Left forelimb (tissue), 1 donor: Measurements from ENCODE around the gene CHRNA7.
"Not testable (repeated sequence)": the region's sequence is repeated elsewhere in the genome, so short reads cannot be mapped to it uniquely, and the experiment has no call there.

Experiments
- DNase-seq: peaks from one replicate; pipeline ENCODE4 v3.0.0-alpha.2; 2018; ENCODE audit warnings: low spot score

Gene CHRNA7

DNA sequence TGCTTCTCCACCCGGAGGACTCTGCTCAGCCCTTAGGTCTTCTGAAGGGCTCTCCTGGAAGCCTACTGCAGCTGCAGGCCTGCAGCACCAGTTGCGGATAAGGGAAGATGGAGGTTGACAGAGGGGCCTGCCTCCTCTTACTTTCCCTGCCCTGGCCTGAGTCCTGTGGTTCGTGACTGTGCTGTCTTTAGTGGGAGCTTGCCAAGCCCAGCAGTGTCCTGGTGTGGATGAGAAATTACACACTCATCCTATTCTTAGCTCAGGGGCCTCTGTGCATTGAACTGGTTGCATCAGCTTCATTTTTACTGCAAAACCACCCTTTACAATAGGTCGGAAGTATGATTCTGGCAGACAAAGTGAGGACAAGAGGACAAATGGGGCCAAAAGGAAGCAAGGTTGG lies 163.5 kb downstream of the CHRNA7 start:
- not testable (repeated sequence) for DNase-seq

DNA sequence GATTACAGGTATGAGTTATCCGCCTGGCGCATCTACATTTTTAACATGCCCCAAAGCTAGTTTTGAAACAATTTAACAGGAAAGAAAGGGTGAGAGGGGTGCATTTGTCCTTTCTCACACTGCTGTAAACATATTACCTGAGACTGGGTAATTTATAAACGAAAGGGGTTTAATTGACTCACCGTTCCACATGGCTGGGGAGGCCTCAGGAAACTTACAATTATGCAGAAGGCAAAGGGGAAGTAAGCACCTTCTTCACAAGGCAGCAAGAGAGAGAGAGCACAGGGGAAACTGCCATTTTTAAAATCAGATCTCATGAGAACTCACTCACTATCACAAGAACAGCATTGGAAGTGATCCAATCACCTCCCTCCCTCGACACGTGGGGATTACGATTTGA lies 165.9 kb downstream of the CHRNA7 start:
- not testable (repeated sequence) for DNase-seq

DNA sequence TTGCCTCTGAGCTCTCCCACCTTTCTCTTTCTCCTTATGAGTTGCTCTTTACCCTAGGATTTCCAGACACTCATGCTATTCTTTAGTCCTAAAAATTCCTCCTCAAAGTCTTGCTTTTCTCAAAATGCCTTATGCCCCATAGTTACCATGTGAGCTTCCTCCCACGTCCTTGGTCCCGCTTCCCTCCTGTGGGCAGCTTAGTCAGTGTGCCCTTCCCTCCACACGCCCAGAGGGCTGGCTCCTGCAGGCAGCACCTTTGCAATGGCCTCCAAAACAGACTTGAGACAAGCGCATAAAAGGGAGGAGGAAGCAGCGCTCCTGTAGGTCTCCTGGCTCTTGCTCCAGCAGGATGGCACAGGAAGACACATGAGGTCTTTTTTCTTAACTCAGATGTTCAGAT lies 168.6 kb downstream of the CHRNA7 start:
- DNase-seq, result not testable (repeated sequence)

DNA sequence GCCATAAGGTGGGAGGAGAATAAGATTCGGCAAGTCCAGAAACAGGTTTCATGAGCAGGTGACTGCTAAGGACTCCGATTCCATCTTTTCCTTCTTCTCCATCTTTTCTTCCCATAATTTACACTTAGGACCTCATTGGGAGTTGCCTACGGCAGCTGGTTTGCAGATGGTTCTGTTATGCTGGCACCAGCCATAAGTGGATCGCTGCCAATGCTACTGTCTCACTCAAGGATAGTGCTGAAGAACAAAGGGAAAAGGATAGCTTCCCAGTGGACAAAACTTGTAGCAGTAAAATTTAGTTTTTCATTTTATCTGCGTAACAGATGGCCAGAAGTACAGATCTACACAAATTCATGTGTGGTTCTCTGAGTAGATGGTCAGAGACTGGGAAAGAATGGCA lies 178.8 kb downstream of the CHRNA7 start:
- DNase-seq, result not testable (repeated sequence)

DNA sequence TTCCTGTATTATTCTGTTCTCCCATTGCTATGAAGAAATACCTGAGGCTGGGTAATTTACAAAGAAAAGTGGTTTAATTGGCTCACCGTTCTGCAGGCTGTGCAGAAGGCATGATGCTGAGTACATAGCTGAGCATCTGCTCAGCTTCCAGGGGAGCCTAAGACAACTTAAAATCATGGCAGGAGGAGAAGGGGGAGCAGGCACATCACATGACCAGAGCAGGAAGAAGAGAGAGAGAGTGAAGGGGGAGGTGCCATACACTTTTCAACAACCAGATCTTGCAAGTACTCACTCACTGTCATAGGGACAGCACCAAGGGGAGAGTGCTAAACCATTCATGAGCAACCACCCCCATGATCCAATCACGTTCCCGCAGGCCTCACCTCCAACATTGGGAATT lies 188.4 kb downstream of the CHRNA7 start:
- DNase-seq, result no peak
